Fibroblast of villous mesenchyme (primary cell): ENCODE measurements around the gene FGF22. TPM values are rescaled to one million over a fixed set of nuclear protein-coding genes. Genes with fewer than 3 reads are reported as not detected.

ENCODE experiments used
- DNase-seq: peaks from one replicate; pipeline ENCODE4 v3.0.0-alpha.2; 2010; ENCODE audit warnings: low read depth
- H3K4me3 ChIP-seq: 2 replicates; pipeline ENCODE4 v1.5.1; 2011; ENCODE audit warnings: low read depth, mild to moderate bottlenecking, low read length
- CTCF ChIP-seq: IDR thresholded peaks from 2 replicates; pipeline ENCODE4 v1.5.1; 2012; ENCODE audit warnings: low read depth, mild to moderate bottlenecking, low read length; ENCODE audit not compliant: insufficient read depth
- total RNA-seq: library from RNA; depleted of rRNA; stranded (reverse); fragments of >200 nt; gene quantifications from 2 replicates; pipeline ENCODE4 v1.2.3, GENCODE V29; 2012

FGF22 gene
- total RNA-seq, 1 donor = not detected

GRCh38 chr19:613732-614567 is 25.7 kb upstream of the FGF22 start:
- no peak for DNase-seq

DNA sequence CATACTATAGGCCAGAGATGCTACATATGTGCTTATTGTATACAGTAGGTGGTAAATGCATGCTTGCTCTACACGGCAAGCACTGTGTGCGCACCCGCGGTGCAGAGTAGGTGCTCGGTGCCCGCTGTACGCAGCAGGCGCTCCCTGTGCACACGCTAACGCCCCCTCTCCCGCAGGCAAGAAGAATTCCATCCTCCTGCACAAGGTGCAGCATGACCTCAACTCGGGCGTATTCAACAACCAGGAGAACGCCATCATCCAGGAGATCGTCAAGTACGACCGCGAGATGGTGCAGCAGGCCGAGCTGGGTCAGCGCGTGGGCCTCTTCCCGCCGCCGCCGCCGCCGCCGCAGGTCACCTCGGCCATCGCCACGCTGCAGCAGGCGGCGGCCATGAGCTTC is 24.1 kb upstream of the FGF22 start:
- no peak overlapping the region for H3K4me3 ChIP-seq
- DNase-seq = no peak

More at GRCh38 chr19:613732-614567, 25.7 kb upstream of the FGF22 start:
- TF ChIP-seq CTCF = no peak
- no peak overlapping the region for H3K4me3 ChIP-seq

GRCh38 chr19:616062-616700 is 23.5 kb upstream of the FGF22 start:
- no peak overlapping the region for H3K4me3 ChIP-seq
- DNase-seq = no peak
- no peak for TF ChIP-seq CTCF

More for the DNA sequence above, 24.1 kb upstream of the FGF22 start:
- no peak for TF ChIP-seq CTCF

GRCh38 chr19:616747-617526 is 22.7 kb upstream of the FGF22 start:
- no peak overlapping the region for H3K4me3 ChIP-seq
- no peak for DNase-seq
- no peak for TF ChIP-seq CTCF

DNA sequence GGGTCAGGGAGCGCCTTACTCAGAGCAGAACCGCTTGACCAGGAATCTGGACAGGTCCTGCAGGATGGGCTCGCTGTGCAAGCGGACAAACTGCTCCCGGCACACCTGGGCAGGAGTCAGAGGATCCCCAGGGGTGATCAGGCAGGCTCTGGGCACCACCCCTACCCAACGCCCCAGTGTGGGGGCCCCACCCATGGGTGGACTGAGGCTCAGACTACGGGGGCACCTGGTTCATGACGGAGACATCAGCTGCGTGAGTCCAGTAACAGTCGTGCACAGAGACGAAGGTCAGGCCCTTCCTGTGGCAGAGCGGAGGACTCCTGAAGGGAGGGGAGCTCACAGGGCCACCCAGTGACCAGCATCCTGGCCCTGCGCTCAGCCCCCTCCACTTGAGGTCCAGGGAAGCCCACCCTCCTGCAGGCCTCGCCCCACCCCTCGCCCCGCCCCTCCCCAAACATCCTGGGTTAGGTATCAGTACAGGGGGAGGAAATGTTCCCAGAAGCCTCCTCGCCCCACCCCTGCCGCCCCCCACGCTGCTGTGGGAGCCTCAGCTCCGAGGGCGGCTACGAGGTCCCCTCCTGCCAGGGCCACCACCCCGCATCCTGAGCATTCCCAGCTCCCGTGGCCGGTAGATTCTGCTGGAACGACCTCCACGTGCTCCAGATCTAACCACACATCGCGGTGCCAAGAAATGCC is 22.0 kb upstream of the FGF22 start:
- no peak overlapping the region for H3K4me3 ChIP-seq
- TF ChIP-seq CTCF = no peak
- no peak for DNase-seq

DNA sequence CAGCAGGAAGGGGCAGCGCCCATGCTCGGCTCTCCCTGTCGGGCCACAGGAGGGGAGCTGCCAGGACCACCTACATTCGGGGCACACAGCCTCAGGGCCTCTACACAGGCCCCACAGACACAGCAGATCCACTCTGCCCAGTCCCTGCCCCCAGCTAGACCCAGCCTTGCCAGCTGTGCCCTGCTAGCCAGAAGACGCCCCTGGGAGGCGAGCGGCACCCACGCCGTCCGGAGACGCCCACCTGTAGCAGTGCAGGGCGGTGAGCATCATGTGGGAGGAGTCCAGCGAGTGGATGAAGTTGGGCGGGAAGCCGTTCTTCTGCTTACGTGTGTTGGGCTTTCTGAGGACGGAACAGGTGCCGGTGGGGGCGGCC is 21.4 kb upstream of the FGF22 start:
- DNase-seq = no peak
- no peak for TF ChIP-seq CTCF
- no peak overlapping the region for H3K4me3 ChIP-seq
